ENCODE results near the gene SBF2. TPM values are rescaled to one million over a fixed set of nuclear protein-coding genes. Genes with fewer than 3 reads are reported as not detected.

Gene SBF2
- total RNA-seq, 2 donors from 2014 or later, result 53.4 to 58.9 TPM

DNA sequence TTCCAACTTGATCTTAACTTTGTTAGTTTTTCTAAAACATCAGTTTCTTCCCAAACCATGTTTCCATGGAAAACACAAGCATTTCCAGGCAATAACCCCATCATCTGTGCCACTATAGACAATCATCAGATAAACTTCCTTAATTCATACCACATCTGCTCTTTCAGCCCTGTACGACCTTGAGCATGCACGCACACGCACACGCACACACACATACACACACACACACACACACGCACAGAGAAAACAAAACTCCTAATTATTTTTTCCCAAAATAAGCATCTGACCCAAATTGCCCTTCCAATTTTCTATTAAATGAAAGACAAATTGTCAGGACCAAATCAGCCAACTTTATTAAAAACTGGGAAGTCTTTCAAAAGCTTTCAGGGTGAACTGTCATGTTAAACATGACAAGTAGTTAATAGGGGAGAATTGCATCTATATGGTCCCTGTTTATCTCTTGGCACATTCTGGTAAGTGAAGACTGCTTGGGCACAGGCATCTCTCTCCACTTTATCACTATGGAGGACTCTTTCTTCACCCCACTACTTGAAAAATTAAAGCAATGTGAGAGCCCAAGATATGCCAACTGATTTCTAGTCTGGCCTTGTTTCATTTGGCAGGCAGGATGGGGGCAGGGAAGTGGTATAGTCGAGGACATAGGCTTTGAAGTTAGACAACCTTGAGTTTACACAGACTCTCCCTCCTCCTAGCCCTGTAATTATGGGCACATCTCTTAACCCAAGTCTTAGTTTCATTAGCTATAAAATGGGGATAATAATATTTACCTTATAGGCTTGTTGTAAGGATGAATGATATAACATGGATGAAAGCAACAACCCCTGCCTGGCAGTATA lies 25.9 kb upstream of the SBF2 start:
- intact Hi-C loops (cut with DNase I), result loop anchor here (5.0 kb wide), 2 partner anchors 328 to 563 kb away; no protein-coding TSS in a partner anchor
- DNase-seq (ENCODE audit: low spot score), result no peak

DNA sequence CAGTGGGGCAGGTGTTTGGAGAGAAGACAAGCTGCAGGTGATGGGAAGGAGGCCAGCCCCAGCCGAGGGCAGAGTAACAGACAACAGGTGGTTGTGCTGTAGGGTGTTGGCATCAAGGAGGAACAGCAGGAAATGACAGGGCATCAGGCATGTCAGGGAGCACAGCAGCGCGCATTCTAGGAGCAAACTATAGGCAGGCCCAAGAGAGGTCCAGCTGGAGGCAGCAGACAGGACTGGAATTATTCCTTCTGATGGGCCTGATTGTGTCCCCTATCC lies 24.4 kb upstream of the SBF2 start:
- intact Hi-C loops (cut with DNase I), result no loop called here

GRCh38 chr11:10317776-10318526 lies 23.9 kb upstream of the SBF2 start:
- intact Hi-C loops (cut with DNase I), result no loop called here
- DNase-seq (ENCODE audit: low spot score), result no peak

More for the DNA sequence above, 24.4 kb upstream of the SBF2 start:
- no peak for DNase-seq (ENCODE audit: low spot score)

- intact Hi-C loops (cut with DNase I), result no loop called here
- no peak for DNase-seq (ENCODE audit: low spot score)
Observed at GRCh38 chr11:10317151-10317755, 23.2 kb upstream of the SBF2 start.

- intact Hi-C loops (cut with DNase I), result no loop called here
- no peak for DNase-seq (ENCODE audit: low spot score)
Observed at GRCh38 chr11:10315083-10315482, 21.1 kb upstream of the SBF2 start.

DNA sequence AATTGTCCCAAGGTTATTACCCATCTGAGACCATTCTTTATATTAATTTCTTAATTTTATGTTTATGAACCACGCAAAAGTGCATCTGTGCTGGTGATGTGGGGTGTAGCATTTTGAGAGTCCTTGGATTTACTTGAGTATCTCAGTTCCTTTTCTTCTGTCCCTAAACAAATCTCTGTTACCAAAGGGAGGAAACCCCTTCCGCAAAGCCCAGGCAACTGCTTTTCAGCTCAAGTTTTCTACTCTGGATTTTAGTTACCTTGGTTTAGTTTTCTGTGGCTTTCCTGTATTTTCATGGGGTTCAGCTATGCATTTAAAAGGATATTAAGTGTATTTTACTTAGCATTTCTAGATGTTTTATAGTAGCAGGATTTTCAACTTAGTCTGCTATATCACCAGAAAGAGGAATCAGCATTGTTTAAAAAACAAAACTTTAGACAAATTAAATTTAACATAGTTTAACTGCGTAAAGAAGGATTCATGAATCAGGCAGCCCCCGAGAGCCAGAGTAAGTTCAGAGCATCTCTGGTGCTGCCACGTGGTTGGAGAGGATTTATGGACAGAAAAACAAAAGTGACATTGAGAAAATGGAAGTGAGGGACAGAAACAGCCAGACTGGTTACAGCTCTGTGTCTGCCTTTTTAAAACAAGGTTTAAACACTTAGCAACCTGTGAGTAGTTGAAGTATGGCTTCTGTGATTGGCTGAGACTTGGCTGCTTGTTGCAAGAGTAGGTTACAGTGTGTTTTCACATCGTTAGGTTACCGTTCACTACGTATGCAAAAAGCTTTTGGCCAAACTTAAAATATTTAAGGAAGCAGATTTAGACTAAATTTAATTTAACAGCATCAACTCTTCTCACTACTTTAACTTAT lies 20.4 kb upstream of the SBF2 start:
- DNase-seq (ENCODE audit: low spot score), result no peak
- intact Hi-C loops (cut with DNase I), result no loop called here

DNA sequence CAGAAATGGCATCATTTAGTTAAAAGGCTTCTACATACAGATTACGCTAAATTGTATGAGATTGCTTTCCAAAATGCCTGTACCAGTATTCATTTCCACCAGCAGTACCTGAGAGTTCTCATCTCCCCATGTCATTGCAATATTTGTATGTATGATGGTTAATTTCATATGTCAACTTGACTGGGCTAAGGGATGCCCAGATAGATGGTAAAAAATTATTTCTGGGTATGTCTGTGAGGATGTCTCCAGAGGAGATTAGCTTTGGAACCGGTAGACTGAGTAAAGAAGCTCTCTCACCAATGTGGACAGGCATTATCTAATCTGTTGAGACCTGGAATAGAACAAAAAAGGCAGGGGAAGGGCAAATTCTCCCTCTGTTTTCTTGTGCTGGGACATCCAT lies 17.8 kb upstream of the SBF2 start:
- intact Hi-C loops (cut with DNase I), result no loop called here
- DNase-seq (ENCODE audit: low spot score), result no peak

DNA sequence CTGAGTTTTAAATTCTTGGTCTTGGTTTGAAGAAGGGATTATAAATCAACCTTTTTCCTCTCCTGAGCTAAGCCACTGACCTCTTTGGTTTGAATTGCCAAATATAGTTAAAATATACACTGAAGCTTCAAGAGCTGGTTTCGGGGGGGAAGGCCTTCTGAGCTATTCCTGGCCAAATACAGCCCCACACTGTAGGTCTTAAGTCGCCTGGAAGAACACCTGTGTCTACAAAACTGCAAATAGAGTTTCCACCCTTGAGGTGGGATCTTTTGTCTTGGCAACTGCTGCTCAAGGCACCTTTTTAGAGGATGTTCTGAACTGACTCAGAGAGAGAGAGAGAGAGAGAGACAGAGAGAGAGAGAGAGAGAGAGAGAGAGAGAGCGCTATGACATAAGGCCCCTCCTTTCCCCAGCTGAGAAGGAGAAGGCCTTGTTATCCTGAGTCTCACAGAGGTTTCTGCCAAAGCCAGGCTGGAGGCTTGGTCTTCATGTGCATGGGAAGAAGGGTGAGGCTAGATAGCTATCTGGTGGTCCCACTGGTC lies 16.4 kb upstream of the SBF2 start:
- no peak for DNase-seq (ENCODE audit: low spot score)
- intact Hi-C loops (cut with DNase I), result no loop called here

GRCh38 chr11:10309163-10310093 lies 15.4 kb upstream of the SBF2 start:
- DNase-seq (ENCODE audit: low spot score), result peak; percentile 84
- intact Hi-C loops (cut with DNase I), result loop anchor here (2.0 to 10.0 kb wide), 6 partner anchors 13 to 552 kb away; no protein-coding TSS in a partner anchor

DNA sequence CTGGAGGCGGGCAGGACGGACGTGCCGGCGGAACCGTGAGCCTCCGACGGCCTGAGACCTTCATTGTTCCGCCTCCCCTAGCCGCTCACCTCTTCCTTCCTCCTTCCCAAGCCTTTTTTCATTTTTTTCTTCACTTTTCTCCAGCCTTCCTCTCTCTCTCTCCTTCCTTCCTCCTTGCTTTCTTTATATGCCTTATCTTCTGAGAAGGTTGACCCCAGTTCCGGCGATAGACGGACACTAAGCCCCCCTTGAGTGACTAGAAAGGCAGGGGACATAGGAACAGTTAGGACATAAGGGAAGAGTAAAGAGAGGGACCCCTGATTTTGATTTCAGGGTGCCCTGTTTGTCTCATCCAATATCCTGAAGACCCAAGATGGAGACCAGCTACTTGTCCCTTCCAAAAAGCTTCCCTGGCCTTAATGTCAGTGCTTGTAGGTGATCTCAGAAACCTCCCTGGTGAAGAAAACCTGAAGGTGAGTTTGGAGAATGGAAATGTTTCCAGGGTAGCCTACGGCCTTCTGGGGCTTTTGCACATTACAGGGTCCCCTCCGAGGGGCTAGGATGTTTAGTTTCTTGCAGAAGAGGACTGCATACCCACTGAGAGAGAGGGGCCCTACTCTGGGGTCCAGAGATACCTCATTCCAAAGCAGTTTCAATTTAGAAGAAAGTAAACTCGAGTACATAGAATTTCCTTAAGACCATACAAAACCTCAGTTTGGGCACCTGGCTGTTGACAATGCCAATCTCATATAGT lies 14.4 kb upstream of the SBF2 start:
- intact Hi-C loops (cut with DNase I), result loop anchor here (2.0 to 10.0 kb wide), 6 partner anchors 14 to 551 kb away; no protein-coding TSS in a partner anchor
- no peak for DNase-seq (ENCODE audit: low spot score)

- intact Hi-C loops (cut with DNase I), result loop anchor here (2.0 to 10.0 kb wide), 6 partner anchors 15 to 550 kb away; no protein-coding TSS in a partner anchor
- DNase-seq (ENCODE audit: low spot score), result peak; percentile 96
Observed at GRCh38 chr11:10307400-10308200, 13.6 kb upstream of the SBF2 start.

DNA sequence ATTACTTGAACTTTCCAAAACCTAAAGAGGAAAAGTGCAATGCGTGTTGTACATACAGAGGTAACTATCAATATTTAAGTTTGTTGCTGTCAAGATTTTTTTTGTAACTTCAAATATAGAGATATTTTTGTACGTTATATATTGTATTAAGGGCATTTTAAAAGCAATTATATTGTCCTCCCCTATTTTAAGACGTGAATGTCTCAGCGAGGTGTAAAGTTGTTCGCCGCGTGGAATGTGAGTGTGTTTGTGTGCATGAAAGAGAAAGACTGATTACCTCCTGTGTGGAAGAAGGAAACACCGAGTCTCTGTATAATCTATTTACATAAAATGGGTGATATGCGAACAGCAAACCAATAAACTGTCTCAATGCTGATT lies 13.0 kb upstream of the SBF2 start:
- DNase-seq (ENCODE audit: low spot score), result no peak
- intact Hi-C loops (cut with DNase I), result loop anchor here (5.0 to 10.0 kb wide), 5 partner anchors 100 to 550 kb away; no protein-coding TSS in a partner anchor

GRCh38 chr11:10305964-10306918 lies 12.2 kb upstream of the SBF2 start:
- intact Hi-C loops (cut with DNase I), result loop anchor here (5.0 to 10.0 kb wide), 5 partner anchors 99 to 549 kb away; no protein-coding TSS in a partner anchor
- peak; percentile 83 for DNase-seq (ENCODE audit: low spot score)

GRCh38 chr11:10305262-10305963 lies 11.4 kb upstream of the SBF2 start:
- intact Hi-C loops (cut with DNase I), result loop anchor here (5.0 to 10.0 kb wide), 5 partner anchors 98 to 548 kb away; no protein-coding TSS in a partner anchor
- peak; percentile 87 for DNase-seq (ENCODE audit: low spot score)

Data from posterior vena cava (tissue), 2 donors.